HUES6 (cell line): ENCODE data around the gene DLG1.
A peak's percentile ranks its signal among the peaks of the same experiment; 100 is the strongest.

Experiments used
- H3K27ac ChIP-seq: 2 replicates; pipeline ENCODE4 v1.7.0; 2013; ENCODE audit warnings: low read depth, mild to moderate bottlenecking, low read length, inconsistent platforms
- H3K27me3 ChIP-seq: 2 replicates; pipeline ENCODE4 v1.6.1; 2013; ENCODE audit warnings: low read length; ENCODE audit not compliant: control insufficient read depth, insufficient read depth
- H3K36me3 ChIP-seq: 2 replicates; pipeline ENCODE4 v1.6.1; 2013; ENCODE audit warnings: low read length; ENCODE audit not compliant: control insufficient read depth, insufficient read depth
- H3K4me1 ChIP-seq: 2 replicates; pipeline ENCODE4 v1.6.1; 2013; ENCODE audit warnings: low read length; ENCODE audit not compliant: control insufficient read depth, insufficient read depth
- H3K4me3 ChIP-seq: 2 replicates; pipeline ENCODE4 v1.5.1; 2013; ENCODE audit warnings: low read depth, low read length
- H3K9ac ChIP-seq: one replicate; pipeline ENCODE4 v1.6.1; 2013; ENCODE audit warnings: mild to moderate bottlenecking, low read length
- H3K9me3 ChIP-seq: 2 replicates; pipeline ENCODE4 v1.6.1; 2013; ENCODE audit warnings: low read depth, low read length; ENCODE audit not compliant: control insufficient read depth, insufficient read depth

The DLG1 gene

DNA sequence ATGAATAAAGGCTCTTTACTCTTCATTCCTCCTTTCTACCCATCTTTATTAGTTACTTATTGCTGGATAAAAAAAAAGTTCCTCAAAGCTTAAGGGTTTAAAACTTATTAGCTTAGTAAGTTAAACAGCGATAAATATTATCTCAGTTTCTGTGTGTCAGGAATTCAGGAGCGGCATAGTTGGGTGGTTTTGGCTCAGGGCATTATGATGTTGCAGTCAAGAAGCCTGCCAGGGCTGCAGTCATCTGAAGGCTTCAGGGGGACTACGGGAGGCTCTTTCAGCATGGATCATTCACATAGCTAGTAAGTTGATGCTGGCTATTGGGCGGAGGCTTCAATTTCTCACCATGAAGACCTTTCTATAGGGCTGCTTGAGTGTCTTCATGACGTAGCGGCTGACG, 1.9 kb upstream of the DLG1 start:
- Histone ChIP-seq H3K4me3 (no peak overlapping the region), H3K36me3 (peaks cover 9% of the 10 kb centered on the region), H3K27me3 (peaks cover 4% of the 10 kb centered on the region), H3K27ac (no peak overlapping the region), H3K9me3 (no peaks in the 10 kb centered on the region), H3K9ac (no peak overlapping the region), H3K4me1 (peaks cover 10% of the 10 kb centered on the region)

DNA sequence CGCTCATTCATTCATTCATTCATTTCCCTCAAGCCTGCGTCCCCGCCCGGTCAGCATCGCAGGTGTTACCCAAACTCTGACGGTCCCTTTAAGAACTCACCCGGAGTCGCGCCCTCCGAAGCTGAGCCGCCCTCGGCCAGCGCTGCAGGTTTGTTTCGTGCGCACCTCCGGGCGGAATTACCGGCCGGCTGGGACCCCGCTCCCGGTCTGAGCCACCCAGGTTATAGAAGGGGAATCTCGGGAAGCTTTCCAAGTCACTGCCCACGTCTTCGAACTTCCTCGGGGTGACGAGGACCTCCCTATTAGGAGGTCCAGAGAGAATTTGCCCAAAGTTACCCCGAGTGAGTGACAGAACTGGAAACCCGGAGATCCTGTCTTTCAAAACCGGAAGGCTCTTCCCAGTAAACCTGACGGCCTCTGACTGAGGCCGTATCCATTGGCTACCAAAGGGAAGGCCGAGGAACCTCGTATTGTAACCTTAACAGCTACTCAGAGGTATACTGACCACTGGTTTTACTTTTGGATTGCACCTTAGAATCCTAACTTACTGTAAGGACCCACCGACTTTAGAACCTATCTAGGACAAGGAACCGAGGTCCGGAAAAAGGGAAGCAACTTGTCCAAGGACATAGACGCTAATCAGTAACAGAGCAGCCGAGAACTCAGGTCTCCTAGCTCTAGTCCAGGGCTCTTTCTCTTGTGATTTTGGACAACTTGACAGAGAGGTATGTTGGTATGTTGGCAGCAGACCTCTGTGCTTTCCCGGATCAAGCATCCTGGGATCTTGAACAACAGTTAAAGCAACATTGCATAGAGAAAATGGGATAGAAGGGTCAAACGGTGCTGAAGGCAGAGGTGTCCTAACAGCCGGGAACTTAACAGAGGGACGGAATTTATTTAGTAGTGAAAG, 788 bp upstream of the DLG1 start:
- H3K4me1 ChIP-seq, result peaks cover 10% of the 10 kb centered on the region
- H3K27me3 ChIP-seq, result peaks cover 4% of the 10 kb centered on the region
- peak overlapping the region; percentile 94 for H3K4me3 ChIP-seq

GRCh38 chr3:197297476-197298340, 704 bp downstream of the DLG1 start:
- Histone ChIP-seq H3K9me3 (no peaks in the 10 kb centered on the region), H3K4me1 (peaks cover 10% of the 10 kb centered on the region), H3K4me3 (peak overlapping the region; percentile 94), H3K9ac (peak overlapping the region; percentile 91), H3K27ac (peak overlapping the region; percentile 71), H3K27me3 (peaks cover 4% of the 10 kb centered on the region), H3K36me3 (peaks cover 33% of the 10 kb centered on the region)

More for the DNA sequence above, 788 bp upstream of the DLG1 start:
- H3K9me3 ChIP-seq, result no peaks in the 10 kb centered on the region
- peaks cover 20% of the 10 kb centered on the region for H3K36me3 ChIP-seq
- 0 out of 2 replicates have a peak overlapping the region, but pooled peaks have one; percentile 8 for H3K27ac ChIP-seq
- H3K9ac ChIP-seq, result peak overlapping the region; percentile 46

DNA sequence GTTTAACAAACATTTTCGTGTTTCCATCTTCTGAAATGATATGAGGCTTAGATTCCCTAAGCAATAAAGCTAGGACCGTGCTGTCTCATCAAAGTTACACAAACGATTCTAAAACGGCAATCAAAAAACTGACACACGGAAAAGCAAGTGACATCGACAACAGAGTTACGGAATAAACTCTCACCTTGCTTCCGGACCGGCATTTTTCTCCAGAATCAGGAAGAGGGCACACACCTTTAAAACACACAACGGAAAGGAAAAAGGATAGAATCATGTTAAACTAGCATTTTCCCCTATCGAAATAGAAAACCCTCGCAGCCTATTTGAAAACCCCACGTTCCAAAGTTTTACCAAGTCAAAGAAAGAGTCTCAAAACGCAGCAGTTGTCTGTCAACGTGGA, 1.4 kb downstream of the DLG1 start:
- Histone ChIP-seq H3K27me3 (peaks cover 4% of the 10 kb centered on the region), H3K27ac (peak overlapping the region; percentile 71; the same call in 1 of the 2 replicates), H3K4me3 (peak overlapping the region; percentile 94), H3K36me3 (peaks cover 39% of the 10 kb centered on the region), H3K9me3 (no peaks in the 10 kb centered on the region), H3K4me1 (peaks cover 10% of the 10 kb centered on the region), H3K9ac (peak overlapping the region; percentile 91)

DNA sequence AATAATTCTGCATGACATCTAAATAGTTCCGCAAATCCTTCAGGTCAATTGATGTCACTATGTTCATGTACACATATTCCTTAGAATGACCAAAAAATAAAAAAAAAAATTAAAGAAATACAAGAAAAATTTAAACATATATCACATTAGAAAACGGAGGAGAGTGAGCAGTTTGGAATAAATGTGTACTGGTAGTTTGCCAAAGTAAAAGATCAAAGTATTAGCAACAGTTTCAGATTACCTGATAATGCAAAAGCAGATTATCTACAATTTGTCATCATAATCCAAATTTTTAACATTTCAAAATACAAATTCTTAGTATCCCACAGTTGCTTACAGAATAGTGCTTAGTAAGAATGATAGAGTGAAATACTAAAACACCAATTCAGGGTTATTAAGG, 1.9 kb downstream of the DLG1 start:
- Histone ChIP-seq H3K27me3 (peaks cover 4% of the 10 kb centered on the region), H3K4me3 (peak overlapping the region; percentile 94), H3K4me1 (peaks cover 10% of the 10 kb centered on the region), H3K36me3 (peaks cover 43% of the 10 kb centered on the region), H3K9me3 (no peaks in the 10 kb centered on the region), H3K27ac (no peak overlapping the region), H3K9ac (peak overlapping the region; percentile 91)

GRCh38 chr3:197295871-197296270, 2.5 kb downstream of the DLG1 start:
- Histone ChIP-seq H3K27me3 (peaks cover 4% of the 10 kb centered on the region), H3K9me3 (no peaks in the 10 kb centered on the region), H3K4me3 (peak overlapping the region; percentile 94; the same call in 1 of the 2 replicates), H3K9ac (no peak overlapping the region), H3K36me3 (peaks cover 49% of the 10 kb centered on the region), H3K4me1 (peaks cover 10% of the 10 kb centered on the region), H3K27ac (no peak overlapping the region)

DNA sequence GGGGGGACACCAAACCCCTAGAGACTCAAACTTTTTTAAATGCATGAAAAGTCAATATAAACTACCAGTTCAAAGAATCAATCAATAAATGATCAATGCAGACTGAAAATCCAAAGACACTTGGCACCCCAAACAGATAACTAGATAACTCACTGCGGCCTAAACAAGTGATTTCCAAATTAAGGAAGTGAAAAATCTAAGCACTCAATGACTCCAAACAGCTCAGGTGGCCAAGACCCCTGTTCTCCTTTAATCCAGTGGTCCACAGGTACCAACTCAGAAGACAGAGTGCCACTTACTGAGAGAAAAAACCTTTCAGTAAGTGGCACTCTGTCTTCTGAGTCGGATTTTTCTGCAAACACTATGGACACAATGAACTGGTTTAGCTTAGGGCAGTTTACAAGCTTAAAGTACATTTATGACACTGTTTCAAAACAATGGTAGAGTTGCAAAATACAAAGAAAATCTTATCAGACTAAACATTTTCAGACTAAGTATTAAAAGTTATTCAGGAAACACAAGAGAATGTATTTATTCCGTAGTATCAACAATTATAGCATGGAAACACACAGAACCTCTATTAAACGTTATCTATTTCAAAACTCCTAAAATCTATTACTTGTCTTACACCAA, 4.7 kb downstream of the DLG1 start:
- H3K9ac ChIP-seq, result no peak overlapping the region
- H3K4me1 ChIP-seq, result no peaks in the 10 kb centered on the region
- peaks cover 67% of the 10 kb centered on the region for H3K36me3 ChIP-seq
- H3K4me3 ChIP-seq, result no peak overlapping the region
- no peaks in the 10 kb centered on the region for H3K9me3 ChIP-seq
- no peaks in the 10 kb centered on the region for H3K27me3 ChIP-seq
- H3K27ac ChIP-seq, result no peak overlapping the region

- Histone ChIP-seq H3K4me1 (no peaks in the 10 kb centered on the region), H3K27me3 (no peaks in the 10 kb centered on the region), H3K4me3 (no peak overlapping the region), H3K9me3 (no peaks in the 10 kb centered on the region), H3K9ac (no peak overlapping the region), H3K36me3 (peaks cover 76% of the 10 kb centered on the region), H3K27ac (no peak overlapping the region)
Measured at GRCh38 chr3:197292648-197293047, 5.8 kb downstream of the DLG1 start.

DNA sequence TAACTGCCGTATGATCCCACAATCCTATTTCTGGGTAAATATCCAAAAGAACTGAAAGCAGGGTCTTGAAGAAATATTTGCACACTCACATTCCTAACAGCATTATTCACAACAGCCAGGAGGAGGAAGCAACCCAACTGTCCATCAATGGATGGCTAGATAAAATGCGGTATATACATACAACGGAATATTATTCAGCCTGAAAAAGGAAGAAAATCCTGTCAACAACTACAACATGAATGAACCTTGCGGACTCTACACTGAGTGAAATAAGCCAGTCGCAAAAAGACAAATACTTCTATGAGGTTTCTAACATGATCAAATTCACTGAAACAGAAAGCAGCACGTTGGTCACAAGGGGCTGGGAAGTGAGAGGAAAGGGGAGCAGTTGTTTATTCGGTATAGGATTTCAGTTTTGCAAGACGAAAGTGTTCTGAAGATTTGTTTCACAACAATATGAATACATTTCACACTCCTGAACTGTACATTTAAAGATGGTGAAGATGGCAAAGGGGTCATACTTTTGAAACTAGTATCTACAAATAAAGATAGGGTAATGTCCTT, 6.2 kb downstream of the DLG1 start:
- Histone ChIP-seq H3K27me3 (no peaks in the 10 kb centered on the region), H3K9me3 (no peaks in the 10 kb centered on the region), H3K36me3 (peaks cover 80% of the 10 kb centered on the region), H3K4me3 (no peak overlapping the region), H3K9ac (no peak overlapping the region), H3K27ac (no peak overlapping the region), H3K4me1 (no peaks in the 10 kb centered on the region)

DNA sequence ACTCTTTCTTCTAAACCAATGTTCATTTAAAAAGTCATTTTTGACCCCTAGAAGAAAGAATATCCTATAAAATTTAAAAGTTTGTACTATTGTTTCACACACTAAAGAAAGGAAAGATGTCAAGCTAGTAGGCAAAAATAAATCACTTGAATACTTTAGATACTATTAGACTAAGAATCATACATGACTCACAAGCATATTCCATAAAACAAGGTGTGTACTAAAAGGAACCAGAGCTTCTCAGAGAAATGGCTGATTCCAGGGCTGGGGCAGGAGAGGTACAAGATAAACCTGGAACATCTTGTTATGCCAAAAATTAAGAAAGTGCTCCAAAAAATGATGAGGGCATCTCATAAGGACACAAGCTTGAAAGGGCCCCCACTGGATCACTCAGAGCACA, 8.7 kb downstream of the DLG1 start:
- Histone ChIP-seq H3K4me1 (no peaks in the 10 kb centered on the region), H3K9ac (no peak overlapping the region), H3K27ac (no peak overlapping the region), H3K4me3 (no peak overlapping the region), H3K36me3 (peaks cover 81% of the 10 kb centered on the region), H3K9me3 (peaks cover 3% of the 10 kb centered on the region; the same call in 1 of the 2 replicates), H3K27me3 (no peaks in the 10 kb centered on the region)
